Neuronal stem cell (in vitro differentiated cells): ENCODE data around the gene SURF4.

Source experiments
- DNase-seq: peaks from one replicate; pipeline ENCODE4 v3.0.0-alpha.2; 2013; ENCODE audit warnings: low spot score
- H2AFZ ChIP-seq: one replicate; pipeline ENCODE4 v1.6.1; 2013; ENCODE audit warnings: mild to moderate bottlenecking, low read length, inconsistent platforms
- H2AK5ac ChIP-seq: 2 replicates; pipeline ENCODE4 v1.6.1; 2013; ENCODE audit warnings: low read depth, mild to moderate bottlenecking, inconsistent platforms, low read length, moderate library complexity, mixed read lengths
- H2BK120ac ChIP-seq: 2 replicates; pipeline ENCODE4 v1.6.1; 2013; ENCODE audit warnings: low read depth, mild to moderate bottlenecking, inconsistent platforms, low read length, moderate library complexity, mixed read lengths
- H2BK12ac ChIP-seq: one replicate; pipeline ENCODE4 v1.6.1; 2013; ENCODE audit warnings: low read length, inconsistent platforms
- H2BK15ac ChIP-seq: 2 replicates; pipeline ENCODE4 v1.6.1; 2013; ENCODE audit warnings: mild to moderate bottlenecking, low read length, inconsistent platforms, mixed read lengths
- H2BK5ac ChIP-seq: one replicate; pipeline ENCODE4 v1.6.1; 2013; ENCODE audit warnings: inconsistent platforms, mild to moderate bottlenecking, low read length, moderate library complexity
- H3K14ac ChIP-seq: one replicate; pipeline ENCODE4 v1.6.1; 2013; ENCODE audit warnings: low read length, inconsistent platforms
- H3K18ac ChIP-seq: 2 replicates; pipeline ENCODE4 v1.6.1; 2013; ENCODE audit warnings: low read length, inconsistent platforms
- H3K23ac ChIP-seq: 2 replicates; pipeline ENCODE4 v1.6.1; 2013; ENCODE audit warnings: low read depth, mild to moderate bottlenecking, mixed read lengths, low read length, inconsistent platforms; ENCODE audit not compliant: poor library complexity
- H3K27ac ChIP-seq: replicated peaks from 3 replicates; pipeline ENCODE4 v1.5.1; 2013; ENCODE audit warnings: low read length, inconsistent platforms
- H3K27me3 ChIP-seq, 3 experiments: 2 replicates each; pipeline ENCODE4 v1.6.1; 2013; ENCODE audit warnings: low read length in 3 of 3, mild to moderate bottlenecking in 2 of 3, inconsistent platforms in 1 of 3, low read depth in 1 of 3, mixed read lengths in 1 of 3, moderate library complexity in 1 of 3; ENCODE audit not compliant: control insufficient read depth in 3 of 3, insufficient read depth in 3 of 3
- H3K36me3 ChIP-seq, 2 donors: replicated peaks in 1 of 2; 2 replicates each; pipeline ENCODE4 v1.6.1; 2013; ENCODE audit warnings: low read length in 2 of 2; ENCODE audit not compliant: control insufficient read depth in 2 of 2, insufficient read depth in 2 of 2
- H3K4ac ChIP-seq: 2 replicates; pipeline ENCODE4 v1.6.1; 2013; ENCODE audit warnings: inconsistent platforms, mild to moderate bottlenecking, low read length, moderate library complexity
- H3K4me1 ChIP-seq, 2 donors: 1 replicate in 1 of 2; 2 replicates in 1 of 2; pipeline ENCODE4 v1.6.1; 2013; ENCODE audit warnings: low read length in 2 of 2, low read depth in 1 of 2; ENCODE audit not compliant: control insufficient read depth in 2 of 2, insufficient read depth in 1 of 2
- H3K4me2 ChIP-seq: one replicate; pipeline ENCODE4 v1.6.1; 2013; ENCODE audit warnings: mild to moderate bottlenecking, low read length, inconsistent platforms; ENCODE audit not compliant: insufficient read depth, poor library complexity, severe bottlenecking
- H3K4me3 ChIP-seq, 2 donors: 2 replicates each; pipeline ENCODE4 v1.5.1; 2013; ENCODE audit warnings: low read length in 2 of 2, mild to moderate bottlenecking in 2 of 2, inconsistent platforms in 1 of 2, moderate library complexity in 1 of 2
- H3K79me1 ChIP-seq: one replicate; pipeline ENCODE4 v1.6.1; 2013; ENCODE audit warnings: low read depth, mild to moderate bottlenecking, inconsistent platforms, low read length, moderate library complexity
- H3K9ac ChIP-seq: one replicate; pipeline ENCODE4 v1.6.1; 2013; ENCODE audit warnings: mild to moderate bottlenecking, low read depth, low read length, inconsistent platforms; ENCODE audit not compliant: poor library complexity
- H3K9me3 ChIP-seq, 2 donors: replicated peaks in 1 of 2; 2 replicates each; pipeline versions ENCODE3 to v1.6.1; 2013; ENCODE audit warnings: low read length in 2 of 2, mild to moderate bottlenecking in 2 of 2, inconsistent platforms in 1 of 2, low read depth in 1 of 2, mixed read lengths in 1 of 2, moderate library complexity in 1 of 2; ENCODE audit not compliant: control insufficient read depth in 2 of 2, insufficient read depth in 1 of 2
- H4K8ac ChIP-seq: one replicate; pipeline ENCODE4 v1.6.1; 2013; ENCODE audit warnings: low read depth, mild to moderate bottlenecking, inconsistent platforms, low read length, moderate library complexity
- H4K91ac ChIP-seq: one replicate; pipeline ENCODE4 v1.6.1; 2013; ENCODE audit warnings: low read length, low read depth, mild to moderate bottlenecking, inconsistent platforms; ENCODE audit not compliant: poor library complexity
- WGBS, 2 donors: extraction: QIAGEN DNeasy Blood & Tissue Kit; methylation state at CpG; one replicate each; pipeline ENCODE4 v1.1.7; 2013; ENCODE audit warnings: missing lambda C conversion rate in 2 of 2, mixed read lengths in 1 of 2; ENCODE audit not compliant: insufficient read length in 2 of 2, insufficient replicate concordance in 1 of 2; ENCODE audit errors: extremely low coverage in 2 of 2; 5-methylcytosine and 5-hydroxymethylcytosine counted together

Gene SURF4

DNA sequence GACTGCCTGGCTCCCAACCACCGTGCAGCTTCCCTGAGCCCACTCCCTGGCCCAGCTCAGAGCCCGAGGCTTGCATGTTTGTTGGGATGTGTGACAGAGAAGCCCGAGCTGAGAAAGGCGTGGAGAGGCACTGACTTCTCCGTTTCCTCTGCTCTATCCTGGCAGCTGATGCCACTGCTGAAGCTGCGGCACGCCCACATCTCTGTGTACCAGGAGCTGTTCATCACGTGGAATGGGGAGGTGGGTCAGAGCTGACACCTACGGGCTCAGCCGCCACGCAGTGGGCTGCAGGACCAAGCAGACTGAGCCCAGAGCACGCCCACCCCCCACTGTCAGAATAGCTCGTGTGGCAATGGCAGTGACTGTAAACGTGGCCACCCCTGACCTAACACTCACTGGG, 9.6 kb upstream of the SURF4 start:
- Histone ChIP-seq H2AK5ac (peak overlapping the region; percentile 83), H2BK120ac (no peak overlapping the region), H3K9ac (peak overlapping the region; percentile 12), H3K36me3 (peaks cover 0 to 2% of the 10 kb centered on the region in 2 donors), H3K4me3 (no peak overlapping the region), H2BK5ac (no peak overlapping the region), H3K27me3 (peaks cover 0 to 3% (median 0%) of the 10 kb centered on the region in 3 experiments), H4K8ac (no peak overlapping the region), H3K14ac (peak overlapping the region; percentile 75), H3K23ac (peak overlapping the region; percentile 73), H3K4me1 (peaks cover 0 to 2% of the 10 kb centered on the region in 2 donors), H3K4ac (no peak overlapping the region), H2BK15ac (peak overlapping the region; percentile 55), H3K27ac (no peak overlapping the region), H2AFZ (no peak overlapping the region), H3K9me3 (peaks cover 0 to 9% of the 10 kb centered on the region in 2 donors), H3K18ac (peak overlapping the region; percentile 48), H2BK12ac (peak overlapping the region; percentile 6), H3K79me1 (peaks cover 2% of the 10 kb centered on the region), H4K91ac (no peak overlapping the region), H3K4me2 (no peak overlapping the region)
- WGBS, 2 donors = no CpG with 5 or more reads among the region's 14 CpGs
- DNase-seq = no peak

DNA sequence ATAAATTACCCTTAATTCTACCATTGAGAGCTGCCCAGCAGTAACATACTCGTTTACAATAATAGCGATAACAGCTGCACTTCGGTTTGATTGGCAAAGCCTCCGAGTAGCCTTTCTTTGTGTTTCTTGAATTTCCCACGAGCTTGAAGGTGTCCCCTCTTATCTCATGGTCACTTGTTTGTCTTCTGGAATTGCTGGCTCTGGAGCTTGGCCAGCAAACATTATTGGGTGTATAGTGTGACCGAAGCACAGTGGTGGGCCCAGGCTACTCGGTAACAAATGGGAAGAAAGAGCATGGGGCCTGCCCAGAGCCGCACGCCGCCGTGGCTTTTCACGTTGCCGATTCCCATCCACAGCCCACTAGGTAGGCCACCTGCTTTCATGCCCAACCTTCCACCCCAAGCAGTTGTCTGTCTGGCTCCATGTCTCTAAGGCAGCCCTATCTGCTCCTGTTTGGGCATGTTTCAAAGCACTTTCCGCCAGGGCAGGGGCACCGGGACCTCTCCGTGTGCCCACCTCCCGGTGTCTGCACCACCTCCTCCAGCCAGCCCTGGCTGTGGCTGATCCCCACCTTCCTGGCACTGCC, 9.0 kb upstream of the SURF4 start:
- Histone ChIP-seq H3K9ac (no peak overlapping the region), H3K18ac (peak overlapping the region; percentile 48), H2BK15ac (no peak overlapping the region), H3K14ac (peak overlapping the region; percentile 75), H3K36me3 (peaks cover 0 to 2% of the 10 kb centered on the region in 2 donors), H4K91ac (no peak overlapping the region), H2BK5ac (no peak overlapping the region), H2AFZ (no peak overlapping the region), H3K4me3 (no peak overlapping the region), H4K8ac (no peak overlapping the region), H3K23ac (no peak overlapping the region), H2AK5ac (peak overlapping the region; percentile 83), H2BK12ac (no peak overlapping the region), H3K4me2 (no peak overlapping the region), H3K79me1 (peaks cover 2% of the 10 kb centered on the region), H3K27ac (no peak overlapping the region), H3K27me3 (peaks cover 0 to 3% (median 0%) of the 10 kb centered on the region in 3 experiments), H3K4me1 (peaks cover 0 to 2% of the 10 kb centered on the region in 2 donors), H3K9me3 (peaks cover 0 to 7% of the 10 kb centered on the region in 2 donors), H2BK120ac (no peak overlapping the region), H3K4ac (no peak overlapping the region)
- no peak for DNase-seq
- no CpG with 5 or more reads among the region's 17 CpGs for WGBS, 2 donors

DNA sequence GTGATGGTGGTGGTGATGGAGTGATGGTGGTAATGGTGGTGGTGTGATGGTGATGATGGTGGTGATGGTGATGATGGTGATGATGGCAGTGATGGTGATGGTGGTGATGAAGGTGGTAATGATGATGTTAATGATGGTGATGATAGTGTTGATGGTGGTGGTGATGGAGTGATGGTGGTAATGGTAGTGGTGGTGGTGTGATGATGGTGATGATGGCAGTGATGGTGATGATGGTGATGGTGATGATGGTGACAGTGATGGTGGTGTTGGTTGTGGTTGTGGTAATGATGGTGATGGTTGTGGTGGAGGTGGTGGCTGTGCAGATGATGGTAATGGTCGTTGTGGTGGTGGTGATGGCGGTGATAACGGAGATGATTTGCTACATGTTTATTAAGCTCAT, 7.6 kb upstream of the SURF4 start:
- peaks cover 2% of the 10 kb centered on the region for H3K79me1 ChIP-seq
- no peak overlapping the region for H3K4me2 ChIP-seq
- peaks cover 0 to 3% (median 0%) of the 10 kb centered on the region in 3 experiments for H3K27me3 ChIP-seq
- H2AFZ ChIP-seq = no peak overlapping the region
- no CpG with 5 or more reads among the region's 3 CpGs for WGBS, 2 donors
- peaks cover 0 to 2% of the 10 kb centered on the region in 2 donors for H3K36me3 ChIP-seq
- no peak overlapping the region for H3K4ac ChIP-seq
- H4K91ac ChIP-seq = peak overlapping the region; percentile 8
- no peak overlapping the region for H2BK15ac ChIP-seq
- H2BK12ac ChIP-seq = no peak overlapping the region
- no peak overlapping the region for H4K8ac ChIP-seq
- no peak overlapping the region for H3K23ac ChIP-seq
- peak overlapping the region; percentile 47 for H3K14ac ChIP-seq
- peaks cover 1 to 7% of the 10 kb centered on the region in 2 donors for H3K9me3 ChIP-seq
- DNase-seq = no peak
- peak overlapping the region; percentile 30 for H3K9ac ChIP-seq
- H3K27ac ChIP-seq = no peak overlapping the region
- H2BK120ac ChIP-seq = no peak overlapping the region
- H3K18ac ChIP-seq = no peak overlapping the region
- H2BK5ac ChIP-seq = no peak overlapping the region
- peak overlapping the region in 1 of 2 donors; percentile 32 for H3K4me3 ChIP-seq
- peaks cover 0 to 2% of the 10 kb centered on the region in 2 donors for H3K4me1 ChIP-seq
- no peak overlapping the region for H2AK5ac ChIP-seq

DNA sequence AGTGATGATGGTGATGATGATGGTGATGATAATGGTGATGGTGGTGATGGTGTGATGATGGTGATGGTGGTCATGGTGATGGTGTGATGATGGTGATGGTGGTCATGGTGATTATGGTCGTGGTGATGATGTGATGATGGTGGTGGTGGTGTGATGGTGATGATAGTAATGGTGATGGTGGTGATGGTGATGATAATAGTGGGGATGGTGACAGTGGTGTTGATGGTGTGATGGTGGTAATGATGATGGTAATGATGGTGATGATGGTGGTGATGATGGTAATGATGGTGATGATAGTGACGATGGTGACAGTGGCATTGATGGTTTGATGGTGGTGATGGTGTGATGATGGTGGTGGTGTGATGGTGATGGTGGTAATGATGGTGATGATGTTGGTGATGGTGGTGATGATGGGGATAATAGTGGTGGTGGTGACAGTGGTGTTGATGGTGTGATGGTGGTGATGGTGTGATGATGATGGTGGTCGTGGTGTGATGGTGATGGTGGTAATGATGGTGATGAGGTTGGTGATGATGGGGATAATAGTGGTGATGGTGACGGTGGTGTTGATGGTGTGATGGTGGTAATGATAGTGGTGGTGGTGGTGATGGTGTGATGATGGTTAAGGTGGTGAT, 6.8 kb upstream of the SURF4 start:
- Histone ChIP-seq H2AK5ac (no peak overlapping the region), H2AFZ (no peak overlapping the region), H3K27me3 (peaks cover 0 to 3% (median 0%) of the 10 kb centered on the region in 3 experiments), H3K79me1 (peaks cover 2% of the 10 kb centered on the region), H3K23ac (no peak overlapping the region), H2BK5ac (no peak overlapping the region), H3K4me1 (peaks cover 2% of the 10 kb centered on the region in 2 donors), H4K8ac (no peak overlapping the region), H3K9ac (peak overlapping the region; percentile 68), H2BK120ac (no peak overlapping the region), H3K14ac (no peak overlapping the region), H4K91ac (no peak overlapping the region), H3K18ac (no peak overlapping the region), H2BK15ac (no peak overlapping the region), H3K4me3 (peak overlapping the region in 1 of 2 donors; percentile 52), H2BK12ac (no peak overlapping the region), H3K9me3 (peaks cover 7 to 9% of the 10 kb centered on the region in 2 donors), H3K27ac (no peak overlapping the region), H3K4me2 (no peak overlapping the region), H3K4ac (no peak overlapping the region), H3K36me3 (peaks cover 0 to 2% of the 10 kb centered on the region in 2 donors)
- WGBS, 2 donors = 100% methylated on average over 2 to 3 of the region's 4 CpGs
- no peak for DNase-seq
